B cell (primary cell): ENCODE measurements around the gene LARGE1. TPM values are rescaled to one million over a fixed set of nuclear protein-coding genes. Genes with fewer than 3 reads are reported as not detected.

ENCODE experiments used
- ATAC-seq: fragments of 200-7000 bp; cut with Tn5 transposase; one replicate; pipeline ENCODE4 v1.10.0; 2021; ENCODE audit warnings: low read depth, mild to moderate bottlenecking, moderate number of reproducible peaks, moderate library complexity
- CTCF ChIA-PET: fragments of 350-600 bp; sonication (Branson Sonifier 250); formaldehyde crosslinking; loops from one replicate; lab custom pipeline; 2021; ENCODE audit warnings: antibody characterized with exemption, inconsistent platforms; lab: Charles Lee
- POLR2A ChIA-PET: fragments of 350-600 bp; sonication (Branson Sonifier 250); formaldehyde crosslinking; loops from one replicate; lab custom pipeline; 2021; ENCODE audit warnings: antibody characterized with exemption; lab: Charles Lee
- DNase-seq: peaks from one replicate; pipeline ENCODE4 v3.0.0; 2013
- H2AFZ ChIP-seq: 2 replicates; pipeline ENCODE4 v1.6.1; 2012; ENCODE audit warnings: mild to moderate bottlenecking, low read depth, low read length; ENCODE audit not compliant: insufficient read depth, poor library complexity, severe bottlenecking
- H3K27ac ChIP-seq, 2 donors: 1 replicate in 1 of 2; 2 replicates in 1 of 2; pipeline ENCODE4 v1.5.1; 2012 to 2013; ENCODE audit warnings: low read length in 2 of 2, mild to moderate bottlenecking in 2 of 2, moderate library complexity in 1 of 2
- H3K27me3 ChIP-seq, 4 experiments: fragments of 200-600 bp in 1 of 4; sonication (generic) in 1 of 4; replicated peaks in 1 of 4; 1 replicate in 2 of 4; 2 replicates in 2 of 4; pipeline versions ENCODE4 v1.6.1 to v1.7.0; 2013 to 2016; ENCODE audit warnings: low read length in 3 of 4, mild to moderate bottlenecking in 2 of 4, mixed read lengths in 1 of 4, moderate library complexity in 1 of 4; ENCODE audit not compliant: insufficient read depth in 4 of 4, control insufficient read depth in 3 of 4; ENCODE audit errors: control extremely low read depth in 1 of 4
- H3K36me3 ChIP-seq, 2 experiments: replicated peaks in 1 of 2; 1 replicate in 1 of 2; 2 replicates in 1 of 2; pipeline versions ENCODE4 v1.6.1 to v1.7.1; 2013; ENCODE audit warnings: low read length in 1 of 2; ENCODE audit not compliant: insufficient read depth in 2 of 2, control insufficient read depth in 1 of 2; ENCODE audit errors: control extremely low read depth in 1 of 2, extremely low read depth in 1 of 2
- H3K4me1 ChIP-seq, 2 donors: fragments of 200-600 bp in 1 of 2; sonication (generic) in 1 of 2; 1 replicate in 1 of 2; 2 replicates in 1 of 2; pipeline versions ENCODE4 v1.5.1 to v1.6.1; 2013 to 2017; ENCODE audit warnings: low read length in 2 of 2; ENCODE audit not compliant: control insufficient read depth in 2 of 2, insufficient read depth in 2 of 2
- H3K4me2 ChIP-seq: replicated peaks from 2 replicates; pipeline ENCODE3; 2012; ENCODE audit warnings: mild to moderate bottlenecking, low read depth, low read length; ENCODE audit not compliant: poor library complexity, severe bottlenecking
- H3K4me3 ChIP-seq, 5 experiments: fragments of 200-600 bp in 1 of 5; sonication (generic) in 1 of 5; 1 replicate in 3 of 5; 2 replicates in 2 of 5; pipeline versions ENCODE4 v1.5.1 to v1.7.0; 2011 to 2016; ENCODE audit warnings: low read length in 4 of 5, mild to moderate bottlenecking in 4 of 5, low read depth in 2 of 5, control low read depth in 1 of 5, moderate library complexity in 1 of 5; ENCODE audit not compliant: insufficient read depth in 1 of 5; ENCODE audit errors: control extremely low read depth in 1 of 5, extremely low read depth in 1 of 5
- H3K79me2 ChIP-seq: fragments of 200-600 bp; sonication (generic); one replicate; pipeline ENCODE4 v1.6.0; 2016; ENCODE audit warnings: low read length; ENCODE audit not compliant: control insufficient read depth, insufficient read depth
- H3K9ac ChIP-seq: fragments of 200-600 bp; sonication (generic); 2 replicates; pipeline ENCODE4 v1.6.1; 2017; ENCODE audit warnings: mild to moderate bottlenecking, low read length, moderate library complexity
- H3K9me3 ChIP-seq, 3 donors: one replicate each; pipeline versions ENCODE4 v1.6.1 to v1.7.1; 2013; ENCODE audit warnings: low read length in 2 of 3; ENCODE audit not compliant: control insufficient read depth in 2 of 3, insufficient read depth in 1 of 3; ENCODE audit errors: control extremely low read depth in 1 of 3
- H4K20me1 ChIP-seq: 2 replicates; pipeline ENCODE4 v1.6.0; 2012; ENCODE audit warnings: mild to moderate bottlenecking, low read length; ENCODE audit not compliant: insufficient read depth, control insufficient read depth, poor library complexity, severe bottlenecking
- H3K27ac Mint-ChIP-seq: one replicate; pipeline ENCODE4 v1.8.0; 2021; ENCODE audit warnings: mixed read lengths
- H3K27me3 Mint-ChIP-seq: one replicate; pipeline ENCODE4 v1.8.0; 2021; ENCODE audit warnings: mixed read lengths
- H3K4me1 Mint-ChIP-seq: one replicate; pipeline ENCODE4 v1.8.0; 2021; ENCODE audit warnings: mixed read lengths
- H3K4me3 Mint-ChIP-seq: one replicate; pipeline ENCODE4 v1.8.0; 2021; ENCODE audit warnings: mixed read lengths
- H3K9me3 Mint-ChIP-seq: one replicate; pipeline ENCODE4 v1.8.0; 2022; ENCODE audit warnings: mixed read lengths; ENCODE audit not compliant: insufficient read depth
- EZH2 ChIP-seq: IDR thresholded peaks from 2 replicates; pipeline ENCODE4 v1.6.1; 2012; ENCODE audit warnings: borderline replicate concordance, low read depth, mild to moderate bottlenecking, moderate library complexity, low read length; ENCODE audit not compliant: insufficient read depth, poor library complexity, severe bottlenecking
- WGBS: methylation state at CpG from one replicate; pipeline ENCODE4 v1.1.5; 2013; ENCODE audit warnings: missing lambda C conversion rate; ENCODE audit not compliant: insufficient coverage; 5-methylcytosine and 5-hydroxymethylcytosine counted together
- intact Hi-C: fragments of 100-400 bp; cut with micrococcal nuclease; formaldehyde crosslinking; loops from one replicate; pipeline ENCODE4 v1.10.0; 2022
- polyA plus RNA-seq: library from polyadenylated mRNA; depleted of rRNA; stranded (reverse); fragments of >200 nt; gene quantifications from 2 replicates; pipeline ENCODE4 v1.2.3, GENCODE V29; 2012
- total RNA-seq, 2 donors: library from RNA; stranded (reverse); fragments of 120-200 nt in 1 of 2; gene quantifications; 1 replicate in 1 of 2; 2 replicates in 1 of 2; pipeline versions ENCODE4 v1.2.3 to v1.2.4, GENCODE V29; 2013 to 2022
- TF ChIP-seq, protein P1 (sequence below): fragments of 200-600 bp; IDR thresholded peaks from one replicate; pipeline ENCODE4 v1.8.0; 2022; ENCODE audit warnings: antibody characterized with exemption, mild to moderate bottlenecking

The LARGE1 gene
- total and polyA plus RNA-seq, 2 donors (not counting 1 experiment from before 2014, with no cell fraction given), result 20.7 to 82.0 TPM

DNA sequence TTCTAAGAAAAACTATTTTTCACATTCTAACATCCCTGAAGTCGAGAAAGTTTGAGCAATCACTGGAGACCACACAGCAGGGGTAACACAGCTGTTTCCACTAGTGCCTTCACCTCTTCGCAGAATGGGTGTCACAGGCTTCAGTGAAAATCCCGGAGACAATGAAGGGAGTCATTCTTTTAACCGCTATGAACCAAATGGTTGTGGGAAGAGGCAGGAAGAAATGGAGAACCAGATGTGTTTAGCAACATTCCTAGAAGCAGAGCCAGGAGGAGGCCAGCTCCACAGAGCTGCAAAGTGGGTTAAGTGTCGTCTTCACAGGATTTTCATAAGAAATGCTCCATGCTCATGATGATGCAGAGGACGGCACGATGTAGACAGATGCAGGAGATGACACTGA is 221.1 kb downstream of the LARGE1 start:
- POLR2A ChIA-PET, result no interaction called here
- Mint-ChIP-seq H3K9me3 (peaks cover 2% of the 10 kb centered on the region), H3K27ac (no peak overlapping the region), H3K27me3 (no peaks in the 10 kb centered on the region), H3K4me3 (no peak overlapping the region), H3K4me1 (no peaks in the 10 kb centered on the region)
- WGBS, result 80% methylated on average over 6 of the region's 7 CpGs
- H3K4me2 ChIP-seq, result no peak overlapping the region
- peaks cover 0 to 4% (median 2%) of the 10 kb centered on the region in 3 donors for H3K9me3 ChIP-seq
- H3K4me1 ChIP-seq, result no peaks in the 10 kb centered on the region
- H4K20me1 ChIP-seq, result peaks cover 11% of the 10 kb centered on the region
- H3K27ac ChIP-seq, result no peak overlapping the region
- H3K79me2 ChIP-seq, result peaks cover 10% of the 10 kb centered on the region
- ATAC-seq, result no peak
- no peaks in the 10 kb centered on the region for H3K27me3 ChIP-seq
- intact Hi-C loops, result no loop called here
- no peak overlapping the region for H3K9ac ChIP-seq
- H3K4me3 ChIP-seq, result no peak overlapping the region
- H2AFZ ChIP-seq, result no peak overlapping the region
- peaks cover 0 to 20% of the 10 kb centered on the region in 2 experiments for H3K36me3 ChIP-seq
- TF ChIP-seq, protein P1, sequence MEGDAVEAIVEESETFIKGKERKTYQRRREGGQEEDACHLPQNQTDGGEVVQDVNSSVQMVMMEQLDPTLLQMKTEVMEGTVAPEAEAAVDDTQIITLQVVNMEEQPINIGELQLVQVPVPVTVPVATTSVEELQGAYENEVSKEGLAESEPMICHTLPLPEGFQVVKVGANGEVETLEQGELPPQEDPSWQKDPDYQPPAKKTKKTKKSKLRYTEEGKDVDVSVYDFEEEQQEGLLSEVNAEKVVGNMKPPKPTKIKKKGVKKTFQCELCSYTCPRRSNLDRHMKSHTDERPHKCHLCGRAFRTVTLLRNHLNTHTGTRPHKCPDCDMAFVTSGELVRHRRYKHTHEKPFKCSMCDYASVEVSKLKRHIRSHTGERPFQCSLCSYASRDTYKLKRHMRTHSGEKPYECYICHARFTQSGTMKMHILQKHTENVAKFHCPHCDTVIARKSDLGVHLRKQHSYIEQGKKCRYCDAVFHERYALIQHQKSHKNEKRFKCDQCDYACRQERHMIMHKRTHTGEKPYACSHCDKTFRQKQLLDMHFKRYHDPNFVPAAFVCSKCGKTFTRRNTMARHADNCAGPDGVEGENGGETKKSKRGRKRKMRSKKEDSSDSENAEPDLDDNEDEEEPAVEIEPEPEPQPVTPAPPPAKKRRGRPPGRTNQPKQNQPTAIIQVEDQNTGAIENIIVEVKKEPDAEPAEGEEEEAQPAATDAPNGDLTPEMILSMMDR, result no peak
- TF ChIP-seq EZH2, result no peak
- no peak for DNase-seq
- CTCF ChIA-PET, result no interaction called here

GRCh38 chr22:33697640-33698039 is 222.6 kb downstream of the LARGE1 start:
- ChIA-PET CTCF (no interaction called here), POLR2A (no interaction called here)
- Histone ChIP-seq H3K4me2 (no peak overlapping the region), H3K36me3 (peaks cover 0 to 20% of the 10 kb centered on the region in 2 experiments), H3K4me3 (no peak overlapping the region), H3K27ac (no peak overlapping the region), H2AFZ (no peak overlapping the region), H4K20me1 (peaks cover 17% of the 10 kb centered on the region), H3K27me3 (no peaks in the 10 kb centered on the region), H3K9me3 (peaks cover 0 to 5% (median 0%) of the 10 kb centered on the region in 3 donors), H3K9ac (no peak overlapping the region), H3K4me1 (no peaks in the 10 kb centered on the region), H3K79me2 (peaks cover 18% of the 10 kb centered on the region)
- H3K4me3 Mint-ChIP-seq, result no peak overlapping the region
- no peak for TF ChIP-seq EZH2
- no peaks in the 10 kb centered on the region for H3K4me1 Mint-ChIP-seq
- 80% methylated on average over 1 of the region's 4 CpGs for WGBS
- peaks cover 4% of the 10 kb centered on the region for H3K9me3 Mint-ChIP-seq
- intact Hi-C loops, result no loop called here
- H3K27ac Mint-ChIP-seq, result no peak overlapping the region
- ATAC-seq (no peak), DNase-seq (no peak)
- H3K27me3 Mint-ChIP-seq, result no peaks in the 10 kb centered on the region
